Stimulated activated CD4-positive, alpha-beta T cell treated with anti-CD3 and anti-CD28 coated beads, Interleukin-4, amount 100 ng/mL, for 48 hours (primary cell): ENCODE data around the gene HM13.
"Not testable (repeated sequence)": the region's sequence is repeated elsewhere in the genome, so short reads cannot be mapped to it uniquely, and the experiment has no call there.

ENCODE experiments used
- DNase-seq, 2 donors: peaks; one replicate each; pipeline ENCODE4 v3.0.0-alpha.2; 2020; ENCODE audit warnings: low read depth in 2 of 2

HM13 gene

GRCh38 chr20:31587545-31588389 lies 73.5 kb downstream of the HM13 start:
- no peak for DNase-seq

- no peak for DNase-seq
These were observed 76.5 kb downstream of the HM13 start for GRCh38 chr20:31590717-31591225.

GRCh38 chr20:31593221-31594001 lies 79.2 kb downstream of the HM13 start:
- DNase-seq = no peak

DNA sequence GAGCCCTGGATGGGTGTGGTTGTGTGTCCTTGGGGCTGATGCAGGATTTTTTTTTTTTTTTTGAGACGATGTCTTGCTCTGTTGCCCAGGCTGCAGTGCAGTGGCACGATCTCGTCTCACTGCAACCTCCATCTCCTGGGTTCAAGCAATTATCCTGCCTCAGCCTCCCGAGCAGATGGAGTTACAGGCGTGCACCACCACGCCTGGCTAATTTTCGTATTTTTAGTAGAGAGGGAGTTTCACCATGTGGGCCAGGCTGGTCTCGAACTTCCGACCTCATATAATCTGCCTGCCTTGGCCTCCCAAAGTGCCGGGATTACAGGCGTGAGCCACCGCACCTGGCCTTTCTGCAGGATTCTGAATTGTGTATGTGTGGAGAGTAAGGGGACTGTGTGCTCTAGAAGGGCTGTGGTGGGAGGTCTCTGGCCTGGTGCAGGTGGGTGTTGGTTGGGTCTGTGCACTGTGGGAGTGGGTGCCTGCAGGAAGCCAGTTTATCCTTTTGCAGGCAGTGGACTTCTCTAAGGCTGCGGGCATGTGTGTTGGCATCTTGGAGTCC lies 79.8 kb downstream of the HM13 start:
- DNase-seq = no peak

DNA sequence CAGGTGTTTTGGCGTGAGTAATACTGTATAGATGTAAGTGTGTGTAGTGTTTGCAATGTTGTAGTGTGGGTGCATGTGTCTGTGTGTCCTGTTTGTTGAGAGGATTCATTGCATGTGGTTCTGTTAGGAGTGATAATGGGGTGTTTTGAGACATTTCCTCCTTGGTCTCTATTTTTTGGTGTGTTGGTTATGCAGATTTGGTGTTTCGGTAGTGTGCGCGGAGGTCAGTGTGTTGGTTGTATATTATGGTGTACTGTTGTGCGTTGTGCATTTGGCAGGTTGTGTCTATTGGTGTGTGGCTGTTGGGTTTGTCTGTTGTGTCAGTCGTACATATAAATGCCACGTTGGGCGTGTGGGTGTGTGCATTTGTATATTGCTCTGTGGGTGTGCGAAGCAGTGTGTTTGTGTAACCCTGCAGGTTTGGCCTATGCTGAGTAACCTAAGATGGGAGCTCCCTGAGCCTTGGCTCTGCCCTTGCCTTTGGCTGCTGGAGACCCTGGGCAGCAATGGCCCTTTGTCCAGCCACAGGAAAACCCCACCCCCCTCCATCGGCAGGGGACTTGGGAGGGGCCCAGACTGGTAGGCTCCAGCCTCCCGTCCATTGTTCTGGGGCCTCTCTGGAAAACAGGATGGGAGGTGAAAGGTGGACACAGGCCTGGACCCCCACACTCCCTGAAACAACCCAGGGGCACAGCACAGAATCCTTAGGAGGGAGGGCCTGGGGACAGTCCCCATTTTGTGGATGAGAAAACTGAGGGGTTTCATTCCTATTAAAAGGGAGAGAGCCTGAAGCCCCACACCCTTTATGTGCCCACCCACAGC lies 80.5 kb downstream of the HM13 start:
- DNase-seq = no peak

DNA sequence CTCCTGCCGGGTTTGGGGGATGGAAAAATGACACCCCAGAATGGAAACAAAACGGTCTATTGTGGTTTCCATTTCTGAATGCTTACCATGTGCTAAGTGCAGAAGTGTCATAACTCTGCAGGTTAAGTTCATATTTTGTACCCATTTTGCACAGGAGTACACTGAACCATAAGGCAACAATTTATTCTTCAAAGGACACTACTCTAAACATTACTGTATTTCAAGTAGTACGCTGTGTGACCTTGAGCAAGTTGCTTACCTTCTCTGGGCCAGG lies 81.1 kb downstream of the HM13 start:
- no peak for DNase-seq

DNA sequence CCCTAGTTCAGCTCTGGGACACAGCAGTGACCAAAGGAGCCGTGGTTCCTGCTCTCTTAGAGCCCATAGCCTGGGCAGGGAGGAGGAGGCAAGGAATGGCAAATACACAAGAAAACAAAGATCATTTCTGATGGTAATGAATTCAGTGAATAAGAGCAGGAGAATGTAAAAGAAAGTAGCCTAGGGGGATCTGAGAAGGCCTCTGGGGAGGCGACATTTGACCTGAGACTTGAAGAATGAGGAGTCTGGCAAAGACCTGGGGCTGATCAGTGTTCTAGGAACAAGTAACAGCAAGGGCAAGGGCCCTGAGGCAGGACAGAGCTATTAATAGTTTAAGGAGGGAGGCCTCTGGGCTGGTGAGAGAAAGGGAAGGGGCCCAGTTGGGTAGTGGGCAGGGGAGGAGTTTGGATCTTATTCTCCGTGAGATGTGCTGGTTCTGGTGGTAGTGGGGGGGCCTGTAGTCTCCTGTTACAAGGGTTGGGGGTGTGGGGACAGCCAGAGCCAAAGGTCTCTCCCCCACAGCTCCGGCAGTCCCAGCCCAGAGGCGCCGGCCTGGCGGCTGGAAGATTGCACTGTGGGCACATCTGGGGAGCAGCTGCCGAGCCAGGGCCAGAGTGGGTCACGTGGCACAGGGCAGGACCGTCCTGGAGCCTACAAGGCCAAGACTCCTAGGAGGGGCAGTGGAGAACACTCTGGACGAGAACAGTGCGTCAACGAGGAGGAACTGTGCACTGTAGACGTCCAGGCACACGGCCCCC lies 81.6 kb downstream of the HM13 start:
- no peak for DNase-seq

GRCh38 chr20:31596412-31596715 lies 82.1 kb downstream of the HM13 start:
- DNase-seq = not testable (repeated sequence)

DNA sequence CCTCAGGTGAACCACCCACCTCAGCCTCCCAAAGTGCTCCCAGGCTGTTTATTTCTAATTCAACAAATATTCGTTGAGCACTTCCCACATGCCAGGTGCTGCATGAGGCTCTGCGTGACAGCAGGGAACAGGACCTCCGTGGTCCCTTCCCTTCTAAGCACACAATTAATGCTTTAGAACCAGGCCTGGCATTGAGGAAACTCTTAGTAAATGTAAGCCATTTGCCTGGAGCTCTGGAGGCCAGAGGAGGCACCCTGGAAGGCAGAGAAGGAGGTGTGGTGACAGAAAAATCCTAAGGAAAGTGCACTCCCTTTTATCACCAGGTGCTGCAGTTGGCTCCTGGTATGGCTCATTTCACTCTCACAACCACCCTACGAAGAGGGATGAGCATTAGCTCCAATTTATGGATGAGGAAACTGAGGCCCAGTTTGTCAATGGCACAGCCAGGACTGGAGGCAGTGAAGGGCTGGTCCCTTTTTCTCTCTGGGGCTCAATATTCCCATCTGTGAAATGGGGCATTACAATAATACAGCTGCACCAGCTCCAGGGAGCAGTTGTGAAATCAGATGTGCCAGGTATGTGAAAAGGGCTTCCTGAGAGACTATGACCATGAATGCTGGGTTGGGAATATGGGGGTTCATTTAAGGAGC lies 82.7 kb downstream of the HM13 start:
- DNase-seq = no peak

DNA sequence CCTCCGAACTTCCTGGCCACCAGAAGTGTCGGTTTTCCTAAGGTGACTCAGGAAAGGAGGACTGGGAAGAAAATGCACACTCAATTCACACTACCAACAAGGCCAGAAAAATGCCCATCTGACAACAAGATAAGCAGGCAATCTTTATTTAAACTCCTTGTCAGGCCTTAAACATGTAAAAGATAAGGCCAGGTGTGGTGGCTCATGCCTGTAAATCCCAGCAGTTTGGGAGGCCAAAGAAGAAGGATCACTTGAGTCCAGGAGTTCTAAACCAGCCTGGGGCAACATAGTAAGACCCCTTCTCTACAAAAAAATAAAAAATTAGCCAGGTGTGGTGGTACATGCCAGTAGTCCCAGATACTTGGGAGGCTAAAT lies 83.2 kb downstream of the HM13 start:
- DNase-seq = no peak

- DNase-seq = no peak
These were observed 88.2 kb downstream of the HM13 start for GRCh38 chr20:31602431-31602778.

GRCh38 chr20:31602779-31603441 lies 88.7 kb downstream of the HM13 start:
- peak; percentile 23 to 45 for DNase-seq

DNA sequence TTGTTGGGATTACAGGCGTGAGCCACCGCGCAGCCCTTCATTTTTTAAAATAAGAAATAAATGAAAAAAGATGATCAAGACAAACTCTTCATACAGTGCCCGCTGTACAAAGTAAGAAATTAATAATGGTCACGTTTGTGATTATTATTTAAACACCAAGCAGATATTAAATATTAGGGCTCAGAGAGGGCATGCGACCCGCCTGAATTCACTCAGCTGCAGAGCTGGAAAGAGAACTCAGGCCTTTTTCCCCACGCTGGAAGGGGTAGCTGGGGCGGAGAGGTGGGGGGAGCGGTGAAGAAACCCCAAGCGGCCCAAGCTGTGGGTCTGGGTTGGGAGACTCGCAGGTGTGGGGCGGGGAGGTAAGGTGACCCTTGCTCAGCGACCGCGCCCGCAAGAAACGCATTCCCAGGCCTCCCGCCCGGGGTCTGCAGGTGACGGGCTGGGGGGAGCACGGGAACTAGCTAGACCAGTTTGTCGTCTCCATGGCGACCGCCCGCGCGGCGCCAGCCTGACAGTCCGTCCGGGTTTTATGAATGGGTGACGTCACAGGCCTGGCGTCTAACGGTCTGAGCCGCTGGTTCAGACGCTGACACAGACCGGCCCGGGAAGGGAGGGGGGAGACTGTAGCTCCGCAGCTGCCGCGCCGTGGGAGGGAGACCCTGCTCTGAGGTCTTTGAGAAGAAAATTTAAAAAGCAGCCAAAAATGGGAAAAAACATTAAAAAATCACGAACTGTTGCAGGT lies 89.8 kb downstream of the HM13 start:
- peak; percentile 69 to 72 for DNase-seq

DNA sequence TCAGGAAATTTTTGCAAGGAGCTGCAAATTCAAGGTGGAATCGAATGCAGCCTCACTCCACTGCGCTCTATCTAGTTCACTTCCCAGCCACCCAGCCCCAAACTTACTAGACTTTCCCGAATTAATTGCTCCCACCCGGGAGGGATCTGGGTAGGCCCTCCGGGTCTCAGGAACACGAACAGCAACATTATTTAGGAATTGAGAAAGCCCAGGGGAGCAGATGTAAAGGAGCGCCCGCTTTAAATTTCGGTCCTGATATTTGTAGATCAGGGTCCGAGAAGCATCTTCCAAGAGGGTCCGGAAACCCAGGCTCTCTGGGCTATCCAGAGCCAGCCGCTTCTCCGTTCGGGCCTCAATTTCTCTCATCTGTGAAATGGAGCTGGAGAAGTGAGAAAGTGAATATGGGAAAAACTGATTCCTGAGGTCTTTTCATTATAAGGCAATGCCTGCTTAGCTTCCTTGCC lies 90.4 kb downstream of the HM13 start:
- no peak for DNase-seq

GRCh38 chr20:31605031-31605901 lies 91.0 kb downstream of the HM13 start, which contains the start of gene ID1:
Gene ID1, plus strand, starts transcription at chr20:31605289. Its CDS starts 99 bp downstream, at chr20:31605388.
- peak; percentile 82 to 88 for DNase-seq

DNA sequence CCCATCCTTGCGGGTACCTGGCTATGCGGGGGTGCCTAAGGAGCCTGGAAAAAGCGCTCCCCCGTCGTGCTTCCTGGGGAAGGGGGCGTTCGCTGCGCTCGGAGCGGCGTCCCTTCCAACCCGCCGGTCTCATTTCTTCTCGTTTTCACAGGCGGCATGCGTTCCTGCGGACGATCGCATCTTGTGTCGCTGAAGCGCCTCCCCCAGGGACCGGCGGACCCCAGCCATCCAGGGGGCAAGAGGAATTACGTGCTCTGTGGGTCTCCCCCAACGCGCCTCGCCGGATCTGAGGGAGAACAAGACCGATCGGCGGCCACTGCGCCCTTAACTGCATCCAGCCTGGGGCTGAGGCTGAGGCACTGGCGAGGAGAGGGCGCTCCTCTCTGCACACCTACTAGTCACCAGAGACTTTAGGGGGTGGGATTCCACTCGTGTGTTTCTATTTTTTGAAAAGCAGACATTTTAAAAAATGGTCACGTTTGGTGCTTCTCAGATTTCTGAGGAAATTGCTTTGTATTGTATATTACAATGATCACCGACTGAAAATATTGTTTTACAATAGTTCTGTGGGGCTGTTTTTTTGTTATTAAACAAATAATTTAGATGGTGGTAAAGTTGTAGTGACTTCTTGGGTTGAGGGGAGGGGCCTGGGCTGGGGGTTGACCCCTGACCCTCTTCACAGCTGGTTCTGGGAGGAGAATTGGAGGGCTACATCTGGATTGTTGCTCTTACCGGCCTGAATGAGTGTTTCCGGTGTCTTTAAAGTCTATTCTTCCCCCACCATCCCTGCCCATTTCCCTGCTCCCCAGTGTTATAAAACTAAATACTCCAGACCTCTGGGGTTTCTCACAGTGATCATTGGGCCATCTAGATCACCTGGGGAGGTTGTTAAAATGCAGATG lies 91.9 kb downstream of the HM13 start:
- no peak for DNase-seq
